Nephron progenitor cell (in vitro differentiated cells): ENCODE measurements around the gene JCAD.
"Not testable (repeated sequence)": the region's sequence is repeated elsewhere in the genome, so short reads cannot be mapped to it uniquely, and the experiment has no call there.

Experiments
- DNase-seq: peaks from one replicate; pipeline ENCODE4 v3.0.0; 2021
- H3K27ac Mint-ChIP-seq: 2 replicates; pipeline ENCODE4 v1.8.0; 2021; ENCODE audit warnings: mild to moderate bottlenecking, moderate library complexity, mixed read lengths
- H3K27me3 Mint-ChIP-seq: 2 replicates; pipeline ENCODE4 v1.8.0; 2021; ENCODE audit warnings: mild to moderate bottlenecking, low read depth, mixed read lengths; ENCODE audit not compliant: poor library complexity
- H3K36me3 Mint-ChIP-seq: 2 replicates; pipeline ENCODE4 v1.8.0; 2021; ENCODE audit warnings: low read depth, mixed read lengths
- H3K4me1 Mint-ChIP-seq: 2 replicates; pipeline ENCODE4 v1.8.0; 2021; ENCODE audit warnings: mixed read lengths
- H3K4me3 Mint-ChIP-seq: 2 replicates; pipeline ENCODE4 v1.8.0; 2021; ENCODE audit warnings: mild to moderate bottlenecking, moderate library complexity, mixed read lengths
- H3K9me3 Mint-ChIP-seq: 2 replicates; pipeline ENCODE4 v1.8.0; 2021; ENCODE audit warnings: mild to moderate bottlenecking, moderate library complexity, mixed read lengths
- CTCF ChIP-seq: fragments of 200-600 bp; sonication (generic); IDR thresholded peaks from 2 replicates; pipeline ENCODE4 v1.5.0; 2021; ENCODE audit warnings: antibody characterized with exemption

JCAD gene

GRCh38 chr10:30006410-30006809 is 53.0 kb downstream of the JCAD start:
- no peak overlapping the region for H3K27ac Mint-ChIP-seq

DNA sequence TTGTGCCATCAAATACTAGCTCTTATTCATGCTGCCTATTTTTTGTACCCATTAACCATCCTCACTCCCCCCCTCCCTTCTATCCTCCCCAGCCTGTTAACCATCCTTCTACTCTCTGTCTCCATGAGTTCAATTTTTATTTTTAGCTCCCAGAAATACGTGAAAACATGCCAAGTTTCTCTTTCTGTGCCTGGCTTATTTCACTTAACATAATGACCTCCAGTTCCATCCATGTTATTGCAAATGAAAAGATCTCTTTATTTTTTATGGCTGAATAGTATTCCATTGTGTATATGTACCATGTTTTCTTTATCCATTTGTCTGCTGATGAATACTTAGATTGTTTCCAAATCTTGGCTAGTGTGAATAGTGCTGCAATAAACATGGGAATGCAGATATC is 54.3 kb downstream of the JCAD start:
- peaks cover 13% of the 10 kb centered on the region for H3K9me3 Mint-ChIP-seq
- H3K4me1 Mint-ChIP-seq = peaks cover 31% of the 10 kb centered on the region
- DNase-seq, H3K27ac Mint-ChIP-seq, H3K36me3 Mint-ChIP-seq, H3K4me3 Mint-ChIP-seq: not testable (repeated sequence)
- H3K27me3 Mint-ChIP-seq = peaks cover 13% of the 10 kb centered on the region

More at GRCh38 chr10:30006410-30006809, 53.0 kb downstream of the JCAD start:
- TF ChIP-seq CTCF = no peak
- Mint-ChIP-seq H3K4me3 (no peak overlapping the region), H3K36me3 (no peaks in the 10 kb centered on the region), H3K9me3 (peaks cover 9% of the 10 kb centered on the region), H3K27me3 (peaks cover 6% of the 10 kb centered on the region), H3K4me1 (peaks cover 31% of the 10 kb centered on the region)
- DNase-seq = no peak

GRCh38 chr10:30002426-30003266 is 56.7 kb downstream of the JCAD start:
- Mint-ChIP-seq H3K9me3 (peaks cover 9% of the 10 kb centered on the region), H3K27ac (no peak overlapping the region), H3K27me3 (peaks cover 13% of the 10 kb centered on the region), H3K36me3 (no peaks in the 10 kb centered on the region), H3K4me1 (peaks cover 40% of the 10 kb centered on the region), H3K4me3 (no peak overlapping the region)
- DNase-seq = peak; percentile 81
- peak; percentile 78 for TF ChIP-seq CTCF

GRCh38 chr10:30000802-30001571 is 58.4 kb downstream of the JCAD start:
- peaks cover 40% of the 10 kb centered on the region for H3K4me1 Mint-ChIP-seq
- no peak overlapping the region for H3K4me3 Mint-ChIP-seq
- peaks cover 10% of the 10 kb centered on the region for H3K27me3 Mint-ChIP-seq
- peak overlapping the region; percentile 37 for H3K27ac Mint-ChIP-seq
- H3K36me3 Mint-ChIP-seq = no peaks in the 10 kb centered on the region
- no peak for TF ChIP-seq CTCF
- H3K9me3 Mint-ChIP-seq = peaks cover 9% of the 10 kb centered on the region
- no peak for DNase-seq

DNA sequence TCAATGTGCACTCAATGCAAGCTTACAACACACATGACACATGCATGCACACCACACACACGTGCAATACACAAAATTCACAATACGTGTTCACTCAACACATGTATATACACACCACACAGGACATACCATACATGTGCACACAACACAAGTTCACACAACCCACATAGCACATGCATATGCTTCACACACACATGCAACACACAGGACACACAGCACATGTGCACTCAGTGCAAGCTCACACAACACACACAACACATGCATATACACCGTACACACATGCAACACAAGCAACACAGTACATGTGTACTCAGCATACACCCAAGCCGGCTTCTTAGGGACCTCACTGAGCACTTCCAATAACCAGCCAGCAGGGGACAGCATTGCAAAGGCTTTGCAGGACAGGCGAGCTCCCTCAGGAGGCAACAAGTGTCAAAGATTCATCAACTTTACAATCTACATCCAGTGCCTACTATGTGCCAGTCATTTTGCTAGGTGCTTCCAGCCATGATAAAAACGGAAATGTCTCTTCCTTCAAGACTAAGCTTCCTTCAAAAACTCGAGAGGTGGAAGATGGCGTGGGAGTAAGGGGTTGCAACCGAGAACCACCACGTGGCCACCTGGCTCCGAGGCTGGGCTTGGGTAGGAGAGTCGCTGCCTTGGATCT is 61.1 kb downstream of the JCAD start:
- peaks cover 10% of the 10 kb centered on the region for H3K27me3 Mint-ChIP-seq
- H3K9me3 Mint-ChIP-seq = peaks cover 4% of the 10 kb centered on the region
- no peak overlapping the region for H3K4me3 Mint-ChIP-seq
- H3K36me3 Mint-ChIP-seq = no peaks in the 10 kb centered on the region
- peak; percentile 78 for DNase-seq
- no peak overlapping the region for H3K27ac Mint-ChIP-seq
- peaks cover 64% of the 10 kb centered on the region for H3K4me1 Mint-ChIP-seq
- peak; percentile 99 for TF ChIP-seq CTCF

DNA sequence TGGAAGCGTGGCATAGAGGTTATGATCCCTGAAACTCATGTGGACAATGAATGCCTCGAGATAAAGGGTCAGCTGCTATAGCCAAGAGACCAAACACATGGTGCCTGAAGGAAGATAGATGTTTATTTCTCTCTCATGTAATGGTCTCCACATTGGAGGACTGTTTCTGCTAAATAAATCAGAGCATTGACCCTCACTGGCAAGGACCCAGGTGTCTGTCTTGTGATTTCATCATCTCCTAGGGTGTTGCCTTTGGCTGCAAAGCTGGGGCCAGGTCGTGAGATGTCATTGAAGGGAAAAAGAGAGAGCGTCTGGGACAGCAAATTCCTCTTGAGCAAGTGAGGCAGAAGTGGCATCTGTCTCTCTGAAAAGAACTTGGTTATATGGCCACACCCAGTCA is 64.6 kb downstream of the JCAD start:
- no peak for TF ChIP-seq CTCF
- no peak for DNase-seq
- Mint-ChIP-seq H3K36me3 (no peaks in the 10 kb centered on the region), H3K27ac (peak overlapping the region; percentile 53), H3K9me3 (no peaks in the 10 kb centered on the region), H3K27me3 (peaks cover 4% of the 10 kb centered on the region), H3K4me1 (peaks cover 66% of the 10 kb centered on the region), H3K4me3 (no peak overlapping the region)
